ENCODE data around the gene SERPINI1. TPM values are rescaled to one million over a fixed set of nuclear protein-coding genes. Genes with fewer than 3 reads are reported as not detected.

SERPINI1 gene
- total and polyA plus RNA-seq, 3 experiments from 2014 or later, result 1.7 to 13.7 (median 1.9) TPM

DNA sequence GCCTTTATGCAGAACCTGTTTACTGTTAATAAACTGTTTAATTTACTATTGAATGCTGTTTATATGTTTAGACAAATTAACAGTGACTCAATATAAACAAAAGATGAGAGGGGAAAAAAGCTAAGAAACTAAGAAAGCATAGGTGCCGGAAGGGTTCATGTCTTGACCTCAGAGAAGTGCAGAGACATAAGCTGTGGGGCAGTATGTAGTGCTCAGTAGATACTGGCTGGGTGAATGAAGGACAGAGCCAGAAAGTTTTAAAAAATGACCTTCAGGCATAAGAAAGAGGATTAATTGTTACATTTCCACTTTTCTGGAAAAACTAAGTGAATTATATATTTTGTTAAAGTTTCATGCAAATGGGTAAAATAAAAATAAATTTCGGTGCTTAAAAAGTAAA, 14.2 kb downstream of the SERPINI1 start:
- CTCF ChIA-PET, result interaction anchor here (1.0 to 1.3 kb wide), 2 partner anchors 9 to 370 kb away, joined by 3 read pairs; partner anchors contain the start of gene ZBBX
- H3K4me1 Mint-ChIP-seq, result peaks cover 7 to 12% (median 12%) of the 10 kb centered on the region in 3 donors
- peak overlapping the region in 1 of 7 donors; percentile 13 for H3K4me3 Mint-ChIP-seq
- H3K9me3 Mint-ChIP-seq, result no peaks in the 10 kb centered on the region
- H3K4me1 ChIP-seq (ENCODE audit: insufficient read depth, low read length), result no peaks in the 10 kb centered on the region
- DNase-seq, result no peak
- H3K9me3 ChIP-seq (ENCODE audit: low read length), result no peaks in the 10 kb centered on the region
- H3K36me3 Mint-ChIP-seq, result peaks cover 0 to 3% (median 0%) of the 10 kb centered on the region in 3 donors
- no peak overlapping the region for H3K27ac ChIP-seq (ENCODE audit: low read depth, low read length)
- H3K4me3 ChIP-seq (ENCODE audit: low read length), result no peak overlapping the region
- H3K27ac Mint-ChIP-seq, result peak overlapping the region in 3 of 8 donors; percentile 9 to 69 (median 43)
- no peaks in the 10 kb centered on the region for H3K36me3 ChIP-seq (ENCODE audit: insufficient read depth, low read length)
- POLR2A ChIA-PET, result interaction anchor here (1.0 kb wide), 1 partner anchor 14 kb away, joined by 3 read pairs; the partner anchor contains the start of gene SERPINI1
- H3K27me3 ChIP-seq (ENCODE audit: insufficient read depth, low read length, poor library complexity, severe bottlenecking), result no peaks in the 10 kb centered on the region
- H3K27me3 Mint-ChIP-seq, result no peaks in the 10 kb centered on the region

DNA sequence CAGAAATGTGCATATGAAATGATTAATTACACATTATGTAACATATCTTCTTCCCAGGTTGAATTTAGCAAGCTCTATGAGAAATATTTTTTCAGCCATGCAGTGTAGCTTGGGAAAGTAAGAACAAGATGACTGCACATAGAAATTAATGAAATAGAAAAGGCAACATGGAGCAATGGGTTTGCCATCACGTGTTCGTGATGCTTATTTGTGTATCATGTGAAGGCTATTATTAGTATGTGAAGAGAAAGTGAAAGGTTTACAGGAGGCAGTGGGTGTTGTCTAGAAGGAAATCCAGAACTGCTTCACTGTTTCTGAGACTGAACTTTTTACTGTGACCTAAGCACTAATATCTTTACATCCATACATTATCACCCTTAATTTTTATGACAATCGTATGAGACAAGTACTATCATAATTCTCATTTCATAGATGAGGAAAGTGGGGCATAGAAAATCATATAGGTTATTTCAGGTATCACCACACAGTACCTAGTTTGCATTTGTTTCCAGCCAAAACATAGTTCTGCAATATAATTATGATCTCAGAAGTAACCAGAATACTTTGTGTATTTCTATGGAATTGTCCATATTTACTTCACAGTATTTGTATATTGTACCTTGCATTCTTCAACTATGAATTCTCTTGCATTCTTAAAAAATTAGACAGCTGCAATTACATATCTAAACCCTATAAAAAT, 14.9 kb downstream of the SERPINI1 start:
- no peaks in the 10 kb centered on the region for H3K9me3 Mint-ChIP-seq
- H3K27ac ChIP-seq (ENCODE audit: low read depth, low read length), result no peak overlapping the region
- no peaks in the 10 kb centered on the region for H3K36me3 ChIP-seq (ENCODE audit: insufficient read depth, low read length)
- no peaks in the 10 kb centered on the region for H3K4me1 ChIP-seq (ENCODE audit: insufficient read depth, low read length)
- POLR2A ChIA-PET, result no interaction called here
- DNase-seq, result peak in 1 of 5 donors; percentile 12
- CTCF ChIA-PET, result interaction anchor here (1.0 kb wide), 1 partner anchor 9 kb away, joined by 3 read pairs; no protein-coding TSS in a partner anchor
- H3K27ac Mint-ChIP-seq, result peak overlapping the region in 6 of 8 donors; percentile 12 to 80 (median 65)
- H3K4me3 Mint-ChIP-seq, result peak overlapping the region in 4 of 7 donors; percentile 8 to 69 (median 38)
- no peaks in the 10 kb centered on the region for H3K27me3 ChIP-seq (ENCODE audit: insufficient read depth, low read length, poor library complexity, severe bottlenecking)
- H3K36me3 Mint-ChIP-seq, result peaks cover 0 to 4% (median 0%) of the 10 kb centered on the region in 3 donors
- no peaks in the 10 kb centered on the region for H3K9me3 ChIP-seq (ENCODE audit: low read length)
- H3K27me3 Mint-ChIP-seq, result no peaks in the 10 kb centered on the region
- H3K4me1 Mint-ChIP-seq, result peaks cover 7 to 12% (median 12%) of the 10 kb centered on the region in 3 donors
- no peak overlapping the region for H3K4me3 ChIP-seq (ENCODE audit: low read length)

DNA sequence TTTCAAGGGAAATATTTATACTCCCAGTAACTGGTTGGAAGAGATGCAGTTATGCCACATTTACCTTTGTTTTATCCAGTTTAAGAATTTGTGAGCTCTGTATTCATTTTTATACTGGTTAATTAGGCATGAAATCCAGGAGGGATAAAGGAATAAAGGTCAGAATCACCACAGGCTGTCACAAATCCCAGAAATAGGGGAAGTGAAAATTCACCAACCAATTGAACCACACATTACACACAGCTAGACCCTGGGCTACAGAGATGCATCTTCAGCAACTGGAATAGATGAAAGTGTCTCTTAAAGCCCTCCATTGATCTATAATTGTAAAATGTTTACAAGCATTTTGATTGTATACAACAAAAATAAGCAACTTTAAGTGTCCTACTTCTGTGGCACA, 18.5 kb downstream of the SERPINI1 start:
- Mint-ChIP-seq H3K27me3 (peaks cover 0 to 4% of the 10 kb centered on the region in 2 donors), H3K4me3 (no peak overlapping the region), H3K4me1 (peaks cover 7 to 12% (median 12%) of the 10 kb centered on the region in 3 donors), H3K27ac (no peak overlapping the region), H3K9me3 (no peaks in the 10 kb centered on the region), H3K36me3 (peaks cover 0 to 4% (median 0%) of the 10 kb centered on the region in 3 donors)
- Histone ChIP-seq H3K27ac (ENCODE audit: low read depth, low read length) (no peak overlapping the region), H3K4me3 (ENCODE audit: low read length) (no peak overlapping the region), H3K9me3 (ENCODE audit: low read length) (no peaks in the 10 kb centered on the region), H3K27me3 (ENCODE audit: insufficient read depth, low read length, poor library complexity, severe bottlenecking) (no peaks in the 10 kb centered on the region), H3K4me1 (ENCODE audit: insufficient read depth, low read length) (no peaks in the 10 kb centered on the region), H3K36me3 (ENCODE audit: insufficient read depth, low read length) (no peaks in the 10 kb centered on the region)
- no peak for DNase-seq
- POLR2A ChIA-PET, result no interaction called here
- CTCF ChIA-PET, result interaction anchor here (1.5 kb wide), 1 partner anchor 14 kb away, joined by 5 read pairs; no protein-coding TSS in a partner anchor

GRCh38 chr3:167761302-167761701, 25.8 kb downstream of the SERPINI1 start:
- ChIA-PET POLR2A (no interaction called here), CTCF (interaction anchor here (1.7 kb wide), 1 partner anchor 9 kb away, joined by 3 read pairs; no protein-coding TSS in a partner anchor)
- Mint-ChIP-seq H3K9me3 (peaks cover 0 to 9% (median 1%) of the 10 kb centered on the region in 5 donors), H3K27me3 (peaks cover 2 to 4% of the 10 kb centered on the region in 2 donors), H3K36me3 (peaks cover 0 to 29% (median 0%) of the 10 kb centered on the region in 3 donors), H3K27ac (no peak overlapping the region), H3K4me3 (no peak overlapping the region), H3K4me1 (peaks cover 0 to 5% (median 4%) of the 10 kb centered on the region in 3 donors)
- Histone ChIP-seq H3K4me3 (ENCODE audit: low read length) (no peak overlapping the region), H3K36me3 (ENCODE audit: insufficient read depth, low read length) (no peaks in the 10 kb centered on the region), H3K27ac (ENCODE audit: low read depth, low read length) (no peak overlapping the region), H3K4me1 (ENCODE audit: insufficient read depth, low read length) (no peaks in the 10 kb centered on the region), H3K9me3 (ENCODE audit: low read length) (no peaks in the 10 kb centered on the region), H3K27me3 (ENCODE audit: insufficient read depth, low read length, poor library complexity, severe bottlenecking) (no peaks in the 10 kb centered on the region)
- no peak for DNase-seq

DNA sequence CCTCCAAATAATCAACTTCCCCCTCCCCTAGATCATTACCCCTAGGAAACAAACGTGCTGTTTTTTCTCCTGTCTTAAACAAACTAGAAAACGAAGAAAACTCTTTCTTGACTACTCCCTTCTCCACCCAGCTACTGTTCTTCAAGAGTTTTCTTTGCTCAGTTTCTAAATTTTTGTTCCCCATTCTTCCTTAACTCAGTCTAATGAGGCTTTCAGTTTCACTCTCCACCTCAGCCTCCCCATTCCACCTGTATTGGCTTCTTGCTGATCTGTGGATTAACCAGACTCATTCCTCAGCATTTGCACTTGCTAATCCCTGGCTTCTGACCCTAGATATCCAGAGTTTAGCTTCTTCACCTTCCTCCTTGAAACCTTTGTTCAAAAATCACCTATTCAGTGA, 26.8 kb downstream of the SERPINI1 start:
- no peak overlapping the region for H3K27ac ChIP-seq (ENCODE audit: low read depth, low read length)
- no peak for DNase-seq
- no peaks in the 10 kb centered on the region for H3K4me1 ChIP-seq (ENCODE audit: insufficient read depth, low read length)
- no peaks in the 10 kb centered on the region for H3K9me3 ChIP-seq (ENCODE audit: low read length)
- Mint-ChIP-seq H3K27me3 (peaks cover 4% of the 10 kb centered on the region in 2 donors), H3K27ac (no peak overlapping the region), H3K9me3 (peaks cover 0 to 9% (median 1%) of the 10 kb centered on the region in 5 donors), H3K4me1 (peaks cover 0 to 5% (median 4%) of the 10 kb centered on the region in 3 donors), H3K4me3 (no peak overlapping the region), H3K36me3 (peaks cover 0 to 29% (median 0%) of the 10 kb centered on the region in 3 donors)
- ChIA-PET POLR2A (no interaction called here), CTCF (interaction anchor here (1.7 kb wide), 1 partner anchor 10 kb away, joined by 3 read pairs; no protein-coding TSS in a partner anchor)
- H3K27me3 ChIP-seq (ENCODE audit: insufficient read depth, low read length, poor library complexity, severe bottlenecking), result no peaks in the 10 kb centered on the region
- no peak overlapping the region for H3K4me3 ChIP-seq (ENCODE audit: low read length)
- no peaks in the 10 kb centered on the region for H3K36me3 ChIP-seq (ENCODE audit: insufficient read depth, low read length)

GRCh38 chr3:167772992-167773391, 37.5 kb downstream of the SERPINI1 start:
- Mint-ChIP-seq H3K27ac (peak overlapping the region in 1 of 8 donors; percentile 32), H3K4me3 (no peak overlapping the region), H3K4me1 (peaks cover 0 to 10% (median 6%) of the 10 kb centered on the region in 3 donors), H3K27me3 (peaks cover 0 to 4% of the 10 kb centered on the region in 2 donors), H3K9me3 (peaks cover 0 to 3% (median 0%) of the 10 kb centered on the region in 5 donors), H3K36me3 (peaks cover 0 to 10% (median 4%) of the 10 kb centered on the region in 3 donors)
- ChIA-PET POLR2A (no interaction called here), CTCF (no interaction called here)
- Histone ChIP-seq H3K27me3 (ENCODE audit: insufficient read depth, low read length, poor library complexity, severe bottlenecking) (no peaks in the 10 kb centered on the region), H3K27ac (ENCODE audit: low read depth, low read length) (no peak overlapping the region), H3K4me3 (ENCODE audit: low read length) (no peak overlapping the region), H3K9me3 (ENCODE audit: low read length) (no peaks in the 10 kb centered on the region), H3K36me3 (ENCODE audit: insufficient read depth, low read length) (no peaks in the 10 kb centered on the region), H3K4me1 (ENCODE audit: insufficient read depth, low read length) (no peaks in the 10 kb centered on the region)
- no peak for DNase-seq

- POLR2A ChIA-PET, result no interaction called here
- no peak overlapping the region for H3K27ac Mint-ChIP-seq
- H3K27me3 Mint-ChIP-seq, result peaks cover 0 to 4% of the 10 kb centered on the region in 2 donors
- Histone ChIP-seq H3K4me3 (ENCODE audit: low read length) (no peak overlapping the region), H3K4me1 (ENCODE audit: insufficient read depth, low read length) (no peaks in the 10 kb centered on the region), H3K9me3 (ENCODE audit: low read length) (no peaks in the 10 kb centered on the region), H3K27me3 (ENCODE audit: insufficient read depth, low read length, poor library complexity, severe bottlenecking) (no peaks in the 10 kb centered on the region), H3K36me3 (ENCODE audit: insufficient read depth, low read length) (no peaks in the 10 kb centered on the region), H3K27ac (ENCODE audit: low read depth, low read length) (no peak overlapping the region)
- H3K4me3 Mint-ChIP-seq, result no peak overlapping the region
- no peak for DNase-seq
- peaks cover 2 to 8% (median 5%) of the 10 kb centered on the region in 5 donors for H3K9me3 Mint-ChIP-seq
- CTCF ChIA-PET, result no interaction called here
- H3K36me3 Mint-ChIP-seq, result peaks cover 0 to 16% (median 4%) of the 10 kb centered on the region in 3 donors
- H3K4me1 Mint-ChIP-seq, result peaks cover 0 to 10% (median 6%) of the 10 kb centered on the region in 3 donors
These were observed 38.1 kb downstream of the SERPINI1 start for GRCh38 chr3:167773584-167773983.

DNA sequence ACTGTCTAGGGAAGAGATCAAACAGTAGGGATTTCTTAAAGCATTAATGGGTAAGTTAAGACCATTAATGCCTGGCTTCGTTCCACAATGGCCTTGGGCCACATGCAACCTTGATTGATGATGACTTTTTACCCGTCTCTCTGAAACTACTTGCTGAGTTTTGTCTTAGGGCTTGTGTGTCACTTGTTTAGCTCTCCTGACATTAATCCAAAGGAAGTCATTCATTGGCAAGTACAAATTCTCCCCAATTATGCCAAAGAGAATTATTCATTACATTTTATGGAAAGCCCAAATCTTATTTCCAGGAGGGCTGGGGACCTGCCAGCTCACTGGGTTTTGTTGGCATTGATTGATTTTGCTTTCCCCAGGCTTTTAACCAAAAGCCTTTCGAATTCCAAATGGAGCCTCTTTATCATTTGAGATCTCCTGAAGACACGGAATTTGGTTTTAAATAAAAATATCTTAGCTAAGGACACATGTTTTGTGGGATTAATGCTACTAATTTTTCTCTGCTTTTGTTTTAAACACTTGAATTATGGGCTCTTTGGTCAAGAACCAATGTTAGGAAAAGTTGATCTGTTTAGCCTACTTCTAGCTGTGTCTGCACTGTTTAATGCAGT, 40.7 kb downstream of the SERPINI1 start:
- H3K27ac ChIP-seq (ENCODE audit: low read depth, low read length), result no peak overlapping the region
- Mint-ChIP-seq H3K36me3 (peaks cover 0 to 16% (median 4%) of the 10 kb centered on the region in 3 donors), H3K4me3 (no peak overlapping the region), H3K27me3 (peaks cover 0 to 3% of the 10 kb centered on the region in 2 donors), H3K4me1 (peaks cover 0 to 10% (median 6%) of the 10 kb centered on the region in 3 donors), H3K27ac (peak overlapping the region in 1 of 8 donors; percentile 78), H3K9me3 (peaks cover 2 to 8% (median 5%) of the 10 kb centered on the region in 5 donors)
- H3K9me3 ChIP-seq (ENCODE audit: low read length), result no peaks in the 10 kb centered on the region
- no peaks in the 10 kb centered on the region for H3K36me3 ChIP-seq (ENCODE audit: insufficient read depth, low read length)
- no peak for DNase-seq
- H3K27me3 ChIP-seq (ENCODE audit: insufficient read depth, low read length, poor library complexity, severe bottlenecking), result no peaks in the 10 kb centered on the region
- H3K4me1 ChIP-seq (ENCODE audit: insufficient read depth, low read length), result no peaks in the 10 kb centered on the region
- POLR2A ChIA-PET, result no interaction called here
- CTCF ChIA-PET, result no interaction called here
- H3K4me3 ChIP-seq (ENCODE audit: low read length), result no peak overlapping the region
